Fibroblast of lung (primary cell): Measurements from ENCODE around the gene KIF2A. TPM values are rescaled to one million over a fixed set of nuclear protein-coding genes. Genes with fewer than 3 reads are reported as not detected.

Source experiments
- DNase-seq, 2 donors: peaks; one replicate each; pipeline versions ENCODE4 v3.0.0 to v3.0.0-alpha.2; 2010; ENCODE audit warnings: low read depth in 2 of 2
- H2AFZ ChIP-seq: 2 replicates; pipeline ENCODE4 v1.5.1; 2012; ENCODE audit warnings: low read length, control low read depth, inconsistent platforms
- H3K27ac ChIP-seq: 2 replicates; pipeline ENCODE4 v1.5.1; 2011; ENCODE audit warnings: low read length, control low read depth; ENCODE audit not compliant: insufficient read depth
- H3K27me3 ChIP-seq: 2 replicates; pipeline ENCODE4 v1.5.1; 2011; ENCODE audit warnings: mild to moderate bottlenecking, low read length; ENCODE audit not compliant: control insufficient read depth, insufficient read depth
- H3K36me3 ChIP-seq: 2 replicates; pipeline ENCODE4 v1.5.1; 2011; ENCODE audit warnings: low read length; ENCODE audit not compliant: control insufficient read depth, insufficient read depth
- H3K4me1 ChIP-seq: 2 replicates; pipeline ENCODE4 v1.5.1; 2011; ENCODE audit warnings: low read length; ENCODE audit not compliant: control insufficient read depth, insufficient read depth; ENCODE audit errors: extremely low read depth
- H3K4me2 ChIP-seq: 2 replicates; pipeline ENCODE4 v1.5.1; 2011; ENCODE audit warnings: low read length, control low read depth; ENCODE audit not compliant: insufficient read depth; ENCODE audit errors: extremely low read depth
- H3K4me3 ChIP-seq, 4 experiments: fragments of 200-600 bp in 1 of 4; sonication (generic) in 1 of 4; replicated peaks in 1 of 4; 2 replicates each; pipeline ENCODE4 v1.5.1; 2011 to 2016; ENCODE audit warnings: low read length in 4 of 4, low read depth in 3 of 4, mild to moderate bottlenecking in 3 of 4, control low read depth in 2 of 4, inconsistent platforms in 1 of 4, mixed read lengths in 1 of 4; ENCODE audit not compliant: insufficient read depth in 1 of 4; ENCODE audit errors: control extremely low read depth in 1 of 4
- H3K79me2 ChIP-seq: 2 replicates; pipeline ENCODE4 v1.5.1; 2012; ENCODE audit warnings: mild to moderate bottlenecking, low read length, inconsistent platforms; ENCODE audit not compliant: control insufficient read depth, insufficient read depth
- H3K9ac ChIP-seq: 2 replicates; pipeline ENCODE4 v1.5.1; 2011; ENCODE audit warnings: mild to moderate bottlenecking, low read length, control low read depth; ENCODE audit not compliant: insufficient read depth
- H3K9me3 ChIP-seq: 2 replicates; pipeline ENCODE4 v1.5.1; 2012; ENCODE audit warnings: low read depth, low read length; ENCODE audit not compliant: control insufficient read depth, insufficient read depth
- H4K20me1 ChIP-seq: 2 replicates; pipeline ENCODE4 v1.5.1; 2011; ENCODE audit warnings: low read length; ENCODE audit not compliant: control insufficient read depth, insufficient read depth; ENCODE audit errors: extremely low read depth
- EZH2 ChIP-seq: IDR thresholded peaks from 2 replicates; pipeline ENCODE4 v1.5.1; 2012; ENCODE audit warnings: low read length, control low read depth, mild to moderate bottlenecking; ENCODE audit errors: missing control alignments
- polyA plus RNA-seq, 2 donors: library from polyadenylated mRNA; depleted of rRNA in 1 of 2; stranded (reverse) in 1 of 2; unstranded in 1 of 2; fragments of >200 nt; gene quantifications; 2 replicates each; pipeline ENCODE4 v1.2.1, GENCODE V29; 2011 to 2012; ENCODE audit warnings: missing spikeins in 1 of 2
- total RNA-seq: library from RNA; depleted of rRNA; stranded (reverse); fragments of >200 nt; gene quantifications from 2 replicates; pipeline ENCODE4 v1.2.1, GENCODE V29; 2014
- TF ChIP-seq, protein P1 (sequence below), 2 donors: IDR thresholded peaks in 1 of 2; conservative IDR thresholded peaks in 1 of 2; 1 replicate in 1 of 2; 2 replicates in 1 of 2; pipeline ENCODE4 v1.5.1; 2011 to 2012; ENCODE audit warnings: low read length in 2 of 2, control low read depth in 1 of 2, inconsistent platforms in 1 of 2, low read depth in 1 of 2, mild to moderate bottlenecking in 1 of 2

Gene KIF2A
- total and polyA plus RNA-seq, 2 donors (not counting 1 experiment from before 2014, with no cell fraction given): 43.7 to 59.3 TPM

GRCh38 chr5:62385131-62385530 lies 79.1 kb downstream of the KIF2A start:
- Histone ChIP-seq H3K79me2 (no peaks in the 10 kb centered on the region), H3K27me3 (no peaks in the 10 kb centered on the region), H4K20me1 (no peaks in the 10 kb centered on the region), H3K9me3 (no peaks in the 10 kb centered on the region), H3K4me1 (no peaks in the 10 kb centered on the region), H3K27ac (no peak overlapping the region), H3K36me3 (peaks cover 3% of the 10 kb centered on the region), H3K4me2 (no peak overlapping the region), H3K9ac (no peak overlapping the region), H3K4me3 (no peak overlapping the region), H2AFZ (no peak overlapping the region)
- DNase-seq: no peak
- TF ChIP-seq, protein P1, sequence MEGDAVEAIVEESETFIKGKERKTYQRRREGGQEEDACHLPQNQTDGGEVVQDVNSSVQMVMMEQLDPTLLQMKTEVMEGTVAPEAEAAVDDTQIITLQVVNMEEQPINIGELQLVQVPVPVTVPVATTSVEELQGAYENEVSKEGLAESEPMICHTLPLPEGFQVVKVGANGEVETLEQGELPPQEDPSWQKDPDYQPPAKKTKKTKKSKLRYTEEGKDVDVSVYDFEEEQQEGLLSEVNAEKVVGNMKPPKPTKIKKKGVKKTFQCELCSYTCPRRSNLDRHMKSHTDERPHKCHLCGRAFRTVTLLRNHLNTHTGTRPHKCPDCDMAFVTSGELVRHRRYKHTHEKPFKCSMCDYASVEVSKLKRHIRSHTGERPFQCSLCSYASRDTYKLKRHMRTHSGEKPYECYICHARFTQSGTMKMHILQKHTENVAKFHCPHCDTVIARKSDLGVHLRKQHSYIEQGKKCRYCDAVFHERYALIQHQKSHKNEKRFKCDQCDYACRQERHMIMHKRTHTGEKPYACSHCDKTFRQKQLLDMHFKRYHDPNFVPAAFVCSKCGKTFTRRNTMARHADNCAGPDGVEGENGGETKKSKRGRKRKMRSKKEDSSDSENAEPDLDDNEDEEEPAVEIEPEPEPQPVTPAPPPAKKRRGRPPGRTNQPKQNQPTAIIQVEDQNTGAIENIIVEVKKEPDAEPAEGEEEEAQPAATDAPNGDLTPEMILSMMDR (conservative IDR thresholded peaks at IDR 0.05 in 1 of 2, IDR thresholded peaks at IDR 0.05 in 1 of 2; ENCODE audit: low read depth in 1 of 2, low read length in 2 of 2): no peak
- no peak for TF ChIP-seq EZH2

GRCh38 chr5:62385816-62386400 lies 79.9 kb downstream of the KIF2A start:
- peaks cover 5% of the 10 kb centered on the region for H3K36me3 ChIP-seq
- DNase-seq: peak in 1 of 2 donors; percentile 43
- no peak overlapping the region for H3K4me3 ChIP-seq
- no peak overlapping the region for H3K9ac ChIP-seq
- H3K79me2 ChIP-seq: no peaks in the 10 kb centered on the region
- H3K27ac ChIP-seq: no peak overlapping the region
- H4K20me1 ChIP-seq: no peaks in the 10 kb centered on the region
- H3K9me3 ChIP-seq: no peaks in the 10 kb centered on the region
- no peak overlapping the region for H2AFZ ChIP-seq
- no peaks in the 10 kb centered on the region for H3K4me1 ChIP-seq
- H3K27me3 ChIP-seq: no peaks in the 10 kb centered on the region
- TF ChIP-seq, protein P1 (conservative IDR thresholded peaks at IDR 0.05 in 1 of 2, IDR thresholded peaks at IDR 0.05 in 1 of 2; ENCODE audit: low read depth in 1 of 2, low read length in 2 of 2): no peak
- no peak for TF ChIP-seq EZH2
- H3K4me2 ChIP-seq: no peak overlapping the region

GRCh38 chr5:62386824-62387223 lies 80.8 kb downstream of the KIF2A start:
- DNase-seq: peak in 1 of 2 donors; percentile 30
- peaks cover 2% of the 10 kb centered on the region for H3K36me3 ChIP-seq
- no peak overlapping the region for H3K4me3 ChIP-seq

More at GRCh38 chr5:62386824-62387223, 80.8 kb downstream of the KIF2A start:
- no peak overlapping the region for H3K4me2 ChIP-seq
- H3K9ac ChIP-seq: no peak overlapping the region
- H2AFZ ChIP-seq: no peak overlapping the region
- H3K27me3 ChIP-seq: no peaks in the 10 kb centered on the region
- TF ChIP-seq, protein P1 (conservative IDR thresholded peaks at IDR 0.05 in 1 of 2, IDR thresholded peaks at IDR 0.05 in 1 of 2; ENCODE audit: low read depth in 1 of 2, low read length in 2 of 2): no peak
- no peak for TF ChIP-seq EZH2
- H3K4me1 ChIP-seq: no peaks in the 10 kb centered on the region
- H3K27ac ChIP-seq: no peak overlapping the region
- no peaks in the 10 kb centered on the region for H4K20me1 ChIP-seq
- H3K9me3 ChIP-seq: no peaks in the 10 kb centered on the region
- no peaks in the 10 kb centered on the region for H3K79me2 ChIP-seq
